ENCODE results near the gene HS6ST1. TPM values are rescaled to one million over a fixed set of nuclear protein-coding genes. Genes with fewer than 3 reads are reported as not detected.

Gene HS6ST1
- total and polyA plus RNA-seq, 4 donors = 17.9 to 31.9 (median 25.4) TPM

GRCh38 chr2:128237911-128238697, 80.6 kb downstream of the HS6ST1 start (continued):
- TF ChIP-seq JUND (IDR thresholded peaks at IDR 0.05) = no peak
- no peak for TF ChIP-seq FOXA2 (IDR thresholded peaks at IDR 0.05)
- no peak for TF ChIP-seq HNF4G (IDR thresholded peaks at IDR 0.05)
- TF ChIP-seq NR2F2 (IDR thresholded peaks at IDR 0.05) = no peak
- TF ChIP-seq GABPA (IDR thresholded peaks at IDR 0.05 in 1 of 2, conservative IDR thresholded peaks at IDR 0.05 in 1 of 2) = no peak

- no peaks in the 10 kb centered on the region for H3K9me3 ChIP-seq (ENCODE audit: control insufficient read depth in 4 of 4, low read length in 3 of 4)
- no peaks in the 10 kb centered on the region for H3K36me3 ChIP-seq (ENCODE audit: control insufficient read depth in 4 of 4, insufficient read depth in 3 of 4, low read depth in 1 of 4, low read length in 3 of 4)
- TF ChIP-seq GABPA (IDR thresholded peaks at IDR 0.05 in 1 of 2, conservative IDR thresholded peaks at IDR 0.05 in 1 of 2) = no peak
- TF ChIP-seq CTCF (IDR thresholded peaks at IDR 0.05; ENCODE audit: low read depth, low read length, missing input control) = no peak
- TF ChIP-seq FOXA1 (IDR thresholded peaks at IDR 0.05) = no peak
- TF ChIP-seq RAD21 (IDR thresholded peaks at IDR 0.05) = no peak
- no peak for TF ChIP-seq FOXA2 (IDR thresholded peaks at IDR 0.05)
- TF ChIP-seq ZBTB33 (IDR thresholded peaks at IDR 0.05) = no peak
- TF ChIP-seq NR2F2 (IDR thresholded peaks at IDR 0.05) = no peak
- no peak for TF ChIP-seq EGR1 (IDR thresholded peaks at IDR 0.05; ENCODE audit: low read depth in 2 of 2)
- no peak overlapping the region for H3K9ac ChIP-seq (ENCODE audit: low read depth in 1 of 2, low read length in 2 of 2)
- 80% methylated on average over 2 of the region's 2 CpGs for WGBS
- H3K4me1 ChIP-seq (ENCODE audit: control insufficient read depth in 4 of 4, insufficient read depth in 4 of 4, low read length in 3 of 4) = peaks cover 0 to 12% (median 7%) of the 10 kb centered on the region in 4 donors
- no peak for DNase-seq (ENCODE audit: low spot score)
- H3K27me3 ChIP-seq (ENCODE audit: control insufficient read depth in 4 of 4, insufficient read depth in 4 of 4, low read length in 3 of 4) = no peaks in the 10 kb centered on the region
- no peak overlapping the region for H3K4me3 ChIP-seq (ENCODE audit: low read depth in 1 of 3, low read length in 3 of 3)
- no peak overlapping the region for H3K27ac ChIP-seq (ENCODE audit: low read depth in 1 of 2, low read length in 2 of 2)
These were observed 81.6 kb downstream of the HS6ST1 start for GRCh38 chr2:128237081-128237534.

GRCh38 chr2:128236491-128237035, 82.1 kb downstream of the HS6ST1 start:
- H3K4me3 ChIP-seq (ENCODE audit: low read depth in 1 of 3, low read length in 3 of 3) = no peak overlapping the region
- no peak overlapping the region for H3K9ac ChIP-seq (ENCODE audit: low read depth in 1 of 2, low read length in 2 of 2)
- H3K27me3 ChIP-seq (ENCODE audit: control insufficient read depth in 4 of 4, insufficient read depth in 4 of 4, low read length in 3 of 4) = no peaks in the 10 kb centered on the region
- no peak overlapping the region for H3K27ac ChIP-seq (ENCODE audit: low read depth in 1 of 2, low read length in 2 of 2)
- H3K36me3 ChIP-seq (ENCODE audit: control insufficient read depth in 4 of 4, insufficient read depth in 3 of 4, low read depth in 1 of 4, low read length in 3 of 4) = no peaks in the 10 kb centered on the region
- DNase-seq (ENCODE audit: low spot score) = no peak
- H3K4me1 ChIP-seq (ENCODE audit: control insufficient read depth in 4 of 4, insufficient read depth in 4 of 4, low read length in 3 of 4) = peaks cover 0 to 12% (median 7%) of the 10 kb centered on the region in 4 donors
- WGBS = 93% methylated on average over 8 of the region's 8 CpGs
- H3K9me3 ChIP-seq (ENCODE audit: control insufficient read depth in 4 of 4, low read length in 3 of 4) = no peaks in the 10 kb centered on the region
- TF ChIP-seq FOXA2 (IDR thresholded peaks at IDR 0.05) (no peak), RXRA (IDR thresholded peaks at IDR 0.05) (no peak), SP1 (IDR thresholded peaks at IDR 0.05) (no peak), NR2F2 (IDR thresholded peaks at IDR 0.05) (no peak), YY1 (IDR thresholded peaks at IDR 0.05) (no peak), HNF4A (conservative IDR thresholded peaks at IDR 0.05) (no peak), RAD21 (IDR thresholded peaks at IDR 0.05) (no peak), GABPA (IDR thresholded peaks at IDR 0.05 in 1 of 2, conservative IDR thresholded peaks at IDR 0.05 in 1 of 2) (no peak), EGR1 (IDR thresholded peaks at IDR 0.05; ENCODE audit: low read depth in 2 of 2) (no peak), CTCF (IDR thresholded peaks at IDR 0.05; ENCODE audit: low read depth, low read length, missing input control) (no peak), TAF1 (conservative IDR thresholded peaks at IDR 0.05) (no peak)
- TF ChIP-seq, protein P1, sequence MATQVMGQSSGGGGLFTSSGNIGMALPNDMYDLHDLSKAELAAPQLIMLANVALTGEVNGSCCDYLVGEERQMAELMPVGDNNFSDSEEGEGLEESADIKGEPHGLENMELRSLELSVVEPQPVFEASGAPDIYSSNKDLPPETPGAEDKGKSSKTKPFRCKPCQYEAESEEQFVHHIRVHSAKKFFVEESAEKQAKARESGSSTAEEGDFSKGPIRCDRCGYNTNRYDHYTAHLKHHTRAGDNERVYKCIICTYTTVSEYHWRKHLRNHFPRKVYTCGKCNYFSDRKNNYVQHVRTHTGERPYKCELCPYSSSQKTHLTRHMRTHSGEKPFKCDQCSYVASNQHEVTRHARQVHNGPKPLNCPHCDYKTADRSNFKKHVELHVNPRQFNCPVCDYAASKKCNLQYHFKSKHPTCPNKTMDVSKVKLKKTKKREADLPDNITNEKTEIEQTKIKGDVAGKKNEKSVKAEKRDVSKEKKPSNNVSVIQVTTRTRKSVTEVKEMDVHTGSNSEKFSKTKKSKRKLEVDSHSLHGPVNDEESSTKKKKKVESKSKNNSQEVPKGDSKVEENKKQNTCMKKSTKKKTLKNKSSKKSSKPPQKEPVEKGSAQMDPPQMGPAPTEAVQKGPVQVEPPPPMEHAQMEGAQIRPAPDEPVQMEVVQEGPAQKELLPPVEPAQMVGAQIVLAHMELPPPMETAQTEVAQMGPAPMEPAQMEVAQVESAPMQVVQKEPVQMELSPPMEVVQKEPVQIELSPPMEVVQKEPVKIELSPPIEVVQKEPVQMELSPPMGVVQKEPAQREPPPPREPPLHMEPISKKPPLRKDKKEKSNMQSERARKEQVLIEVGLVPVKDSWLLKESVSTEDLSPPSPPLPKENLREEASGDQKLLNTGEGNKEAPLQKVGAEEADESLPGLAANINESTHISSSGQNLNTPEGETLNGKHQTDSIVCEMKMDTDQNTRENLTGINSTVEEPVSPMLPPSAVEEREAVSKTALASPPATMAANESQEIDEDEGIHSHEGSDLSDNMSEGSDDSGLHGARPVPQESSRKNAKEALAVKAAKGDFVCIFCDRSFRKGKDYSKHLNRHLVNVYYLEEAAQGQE (IDR thresholded peaks at IDR 0.05) = no peak
- TF ChIP-seq, protein P2, sequence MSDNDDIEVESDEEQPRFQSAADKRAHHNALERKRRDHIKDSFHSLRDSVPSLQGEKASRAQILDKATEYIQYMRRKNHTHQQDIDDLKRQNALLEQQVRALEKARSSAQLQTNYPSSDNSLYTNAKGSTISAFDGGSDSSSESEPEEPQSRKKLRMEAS (IDR thresholded peaks at IDR 0.05) = no peak
- TF ChIP-seq, protein P3, sequence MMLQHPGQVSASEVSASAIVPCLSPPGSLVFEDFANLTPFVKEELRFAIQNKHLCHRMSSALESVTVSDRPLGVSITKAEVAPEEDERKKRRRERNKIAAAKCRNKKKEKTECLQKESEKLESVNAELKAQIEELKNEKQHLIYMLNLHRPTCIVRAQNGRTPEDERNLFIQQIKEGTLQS (IDR thresholded peaks at IDR 0.05) = no peak
